Endothelial cell of umbilical vein (primary cell): ENCODE measurements around the gene SFTPB. TPM values are rescaled to one million over a fixed set of nuclear protein-coding genes. Genes with fewer than 3 reads are reported as not detected.
A peak's percentile ranks its signal among the peaks of the same experiment; 100 is the strongest.

Source experiments
- BruUV-seq: library from RNA; stranded (reverse); fragments of 400-500 nt; replicated peaks from 2 replicates; lab custom pipeline; 2021; lab: Mats Ljungman, UMichigan
- CTCF ChIA-PET: fragments of 300-600, 350-600 bp; sonication (Branson Sonifier 250); formaldehyde crosslinking; loops from one replicate; lab custom pipeline; 2021; ENCODE audit warnings: antibody characterized with exemption, inconsistent platforms; lab: Charles Lee
- POLR2A ChIA-PET: fragments of 300-600, 350-600 bp; sonication (Branson Sonifier 250); formaldehyde crosslinking; loops from one replicate; lab custom pipeline; 2021; ENCODE audit warnings: antibody characterized with exemption, inconsistent platforms; lab: Charles Lee
- DNase-seq: peaks from one replicate; pipeline ENCODE4 v3.0.0-alpha.2; 2011; ENCODE audit warnings: low read depth, low spot score
- FAIRE-seq: peaks from 2 replicates; lab custom pipeline; 2011; peaks lifted over from hg19 to GRCh38; lab: Jason Lieb, UNC
- H2AFZ ChIP-seq: 2 replicates; pipeline ENCODE4 v1.6.0; 2012; ENCODE audit warnings: low read depth, low read length, control low read depth, inconsistent platforms
- H3K27ac ChIP-seq: 2 replicates; pipeline ENCODE4 v1.5.1; 2011; ENCODE audit warnings: low read depth, mild to moderate bottlenecking, control low read depth, low read length, moderate library complexity; ENCODE audit not compliant: insufficient read depth
- H3K27me3 ChIP-seq, 2 experiments: 2 replicates each; pipeline versions ENCODE4 v1.6.0 to v1.6.1; 2011; ENCODE audit warnings: low read length in 2 of 2, mixed read lengths in 1 of 2; ENCODE audit not compliant: control insufficient read depth in 2 of 2, insufficient read depth in 2 of 2
- H3K36me3 ChIP-seq, 2 experiments: 2 replicates in 1 of 2; 3 replicates in 1 of 2; pipeline ENCODE4 v1.5.1; 2011; ENCODE audit warnings: low read length in 2 of 2, mild to moderate bottlenecking in 1 of 2, moderate library complexity in 1 of 2; ENCODE audit not compliant: control insufficient read depth in 2 of 2, insufficient read depth in 2 of 2; ENCODE audit errors: extremely low read depth in 1 of 2
- H3K4me1 ChIP-seq: 3 replicates; pipeline ENCODE4 v1.5.1; 2011; ENCODE audit warnings: mild to moderate bottlenecking, low read length; ENCODE audit not compliant: control insufficient read depth, insufficient read depth; ENCODE audit errors: extremely low read depth
- H3K4me2 ChIP-seq: 2 replicates; pipeline ENCODE4 v1.6.1; 2011; ENCODE audit warnings: low read length, control low read depth, mixed read lengths; ENCODE audit not compliant: insufficient read depth
- H3K4me3 ChIP-seq, 3 experiments: fragments of 200-600 bp in 1 of 3; sonication (generic), shearing (Covaris generic) in 1 of 3; replicated peaks in 1 of 3; 2 replicates each; pipeline ENCODE4 v1.5.1; 2011 to 2016; ENCODE audit warnings: control low read depth in 3 of 3, low read length in 3 of 3, mild to moderate bottlenecking in 2 of 3, inconsistent platforms in 1 of 3, low read depth in 1 of 3, moderate library complexity in 1 of 3; ENCODE audit not compliant: insufficient read depth in 1 of 3
- H3K79me2 ChIP-seq: 2 replicates; pipeline ENCODE4 v1.6.0; 2012; ENCODE audit warnings: low read length, inconsistent platforms; ENCODE audit not compliant: control insufficient read depth, insufficient read depth
- H3K9ac ChIP-seq: replicated peaks from 2 replicates; pipeline ENCODE3; 2011; ENCODE audit warnings: low read length, control low read depth; ENCODE audit not compliant: insufficient read depth; ENCODE audit errors: extremely low read depth
- H3K9me1 ChIP-seq: replicated peaks from 3 replicates; pipeline ENCODE4 v1.6.0; 2011; ENCODE audit warnings: mild to moderate bottlenecking, low read length; ENCODE audit not compliant: control insufficient read depth, insufficient read depth; ENCODE audit errors: extremely low read depth
- H3K9me3 ChIP-seq: replicated peaks from 2 replicates; pipeline ENCODE4 v1.5.1; 2012; ENCODE audit warnings: low read length, inconsistent platforms; ENCODE audit not compliant: control insufficient read depth, insufficient read depth
- H4K20me1 ChIP-seq: replicated peaks from 2 replicates; pipeline ENCODE3; 2011; ENCODE audit warnings: mild to moderate bottlenecking, low read length; ENCODE audit not compliant: control insufficient read depth, insufficient read depth; ENCODE audit errors: extremely low read depth
- EZH2 ChIP-seq: IDR thresholded peaks from 2 replicates; pipeline ENCODE4 v1.6.1; 2012; ENCODE audit warnings: borderline replicate concordance, low read depth, mild to moderate bottlenecking, moderate library complexity, low read length, inconsistent platforms; ENCODE audit not compliant: severe bottlenecking
- FOS ChIP-seq: IDR thresholded peaks from 2 replicates; pipeline ENCODE4 v1.6.1; 2011; ENCODE audit warnings: mild to moderate bottlenecking, low read length, moderate library complexity, borderline replicate concordance; ENCODE audit not compliant: insufficient read depth
- GATA2 ChIP-seq: IDR thresholded peaks from 2 replicates; pipeline ENCODE4 v1.7.0; 2011; ENCODE audit warnings: low read depth, mild to moderate bottlenecking, moderate library complexity, mixed read lengths, low read length; ENCODE audit not compliant: insufficient read length, insufficient read depth
- JUN ChIP-seq: IDR thresholded peaks from 2 replicates; pipeline ENCODE4 v1.6.1; 2011; ENCODE audit warnings: borderline replicate concordance, low read depth; ENCODE audit not compliant: insufficient read length, insufficient read depth
- MAX ChIP-seq: IDR thresholded peaks from 2 replicates; pipeline ENCODE4 v1.6.1; 2011; ENCODE audit not compliant: insufficient read depth, insufficient read length
- MYC ChIP-seq: IDR thresholded peaks from one replicate; pipeline ENCODE4 v1.6.1; 2011; ENCODE audit warnings: mild to moderate bottlenecking, low read depth, low read length
- POLR2A ChIP-seq: IDR thresholded peaks from 2 replicates; pipeline ENCODE4 v1.6.1; 2012; ENCODE audit warnings: low read depth, mild to moderate bottlenecking, control low read depth, low read length
- POLR2AphosphoS5 ChIP-seq: IDR thresholded peaks from 2 replicates; pipeline ENCODE4 v1.6.1; 2012; ENCODE audit warnings: low read depth, mild to moderate bottlenecking, control low read depth, low read length, moderate library complexity; ENCODE audit not compliant: insufficient read depth
- dilution Hi-C: fragments of 300-500 bp; cut with MboI; formaldehyde crosslinking; loops from one replicate; pipeline ENCODE4 v1.15.0; 2019; ENCODE audit warnings: low sequenced_read_pairs; ENCODE audit not compliant: extremely low pct_ligation_motif_present
- intact Hi-C: fragments of 100-400 bp; cut with micrococcal nuclease; formaldehyde crosslinking; loops from one replicate; pipeline ENCODE4 v1.10.0; 2022
- polyA plus RNA-seq, 4 experiments: library from polyadenylated mRNA; depleted of rRNA in 3 of 4; stranded (reverse) in 3 of 4; unstranded in 1 of 4; fragments of >200 nt; gene quantifications; 2 replicates each; pipeline versions ENCODE4 v1.2.1 to v1.2.3, GENCODE V29; 2011 to 2012; ENCODE audit warnings: missing spikeins in 1 of 4
- total RNA-seq: library from RNA; stranded (reverse); gene quantifications from 2 replicates; pipeline ENCODE4 v1.2.3, GENCODE V29; 2021
- TF ChIP-seq, protein P1 (sequence below), 2 donors: IDR thresholded peaks; 1 replicate in 1 of 2; 2 replicates in 1 of 2; pipeline ENCODE4 v1.5.1; 2011; ENCODE audit warnings: low read length in 2 of 2, mild to moderate bottlenecking in 2 of 2, moderate library complexity in 2 of 2, control low read depth in 1 of 2, inconsistent platforms in 1 of 2, low read depth in 1 of 2; ENCODE audit not compliant: insufficient read depth in 1 of 2; ENCODE audit errors: extremely low read depth in 1 of 2

Gene SFTPB
- total and polyA plus RNA-seq, 2 donors (not counting 3 experiments of a cell fraction or from before 2014, with no cell fraction given), result not detected

DNA sequence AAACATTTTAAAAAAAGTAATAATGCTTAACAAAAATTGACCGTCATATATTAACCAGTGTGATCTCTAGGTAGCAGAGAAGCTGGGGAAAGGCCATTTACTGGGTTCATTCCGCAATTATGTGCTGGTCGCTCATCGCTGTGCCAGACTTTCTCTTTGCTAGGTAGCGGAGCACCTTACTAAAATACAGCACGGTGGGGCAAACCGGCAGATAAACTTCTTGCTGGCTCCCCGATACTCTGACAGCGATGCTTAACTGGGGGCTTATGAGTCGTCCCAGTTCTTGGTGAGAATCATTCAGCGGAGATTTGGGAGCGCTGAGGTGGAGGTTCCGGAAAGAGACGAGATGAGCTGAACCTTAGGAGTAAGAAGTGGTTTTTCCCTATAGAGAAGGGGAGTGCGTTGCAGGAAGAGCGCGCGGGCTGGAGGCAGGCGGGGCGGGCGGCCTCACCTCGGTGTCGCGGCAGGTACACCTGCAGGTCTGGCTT is 56.7 kb downstream of the SFTPB start:
- peaks cover 17% of the 10 kb centered on the region for H3K4me1 ChIP-seq
- peaks cover 0 to 7% of the 10 kb centered on the region in 2 experiments for H3K36me3 ChIP-seq
- peak overlapping the region; percentile 92 for H2AFZ ChIP-seq
- H3K4me2 ChIP-seq, result peak overlapping the region; percentile 87
- peak overlapping the region; percentile 76 for H3K9ac ChIP-seq
- BruUV-seq, result TSS peak; percentile 26
- no peaks in the 10 kb centered on the region for H3K9me1 ChIP-seq
- intact Hi-C loops, result no loop called here
- ChIA-PET POLR2A (interaction anchor here (0.6 to 1.4 kb wide), 8 partner anchors 9 to 284 kb away, joined by 3 to 7 read pairs (median 4); partner anchors contain the start of genes GGCX and TMEM150A), CTCF (interaction anchor here (1.0 to 1.3 kb wide), 6 partner anchors 8 to 192 kb away, joined by 3 to 5 read pairs (median 4); partner anchors contain the start of genes RNF181, SH2D6 and TMEM150A)
- H4K20me1 ChIP-seq, result no peaks in the 10 kb centered on the region
- dilution Hi-C loops, result no loop called here
- peak overlapping the region; percentile 61 for H3K27ac ChIP-seq
- peak; percentile 81 for FAIRE-seq
- H3K4me3 ChIP-seq, result peak overlapping the region; percentile 77 to 98 (median 91)
- DNase-seq, result peak; percentile 31
- no peaks in the 10 kb centered on the region for H3K27me3 ChIP-seq
- TF ChIP-seq, protein P1, sequence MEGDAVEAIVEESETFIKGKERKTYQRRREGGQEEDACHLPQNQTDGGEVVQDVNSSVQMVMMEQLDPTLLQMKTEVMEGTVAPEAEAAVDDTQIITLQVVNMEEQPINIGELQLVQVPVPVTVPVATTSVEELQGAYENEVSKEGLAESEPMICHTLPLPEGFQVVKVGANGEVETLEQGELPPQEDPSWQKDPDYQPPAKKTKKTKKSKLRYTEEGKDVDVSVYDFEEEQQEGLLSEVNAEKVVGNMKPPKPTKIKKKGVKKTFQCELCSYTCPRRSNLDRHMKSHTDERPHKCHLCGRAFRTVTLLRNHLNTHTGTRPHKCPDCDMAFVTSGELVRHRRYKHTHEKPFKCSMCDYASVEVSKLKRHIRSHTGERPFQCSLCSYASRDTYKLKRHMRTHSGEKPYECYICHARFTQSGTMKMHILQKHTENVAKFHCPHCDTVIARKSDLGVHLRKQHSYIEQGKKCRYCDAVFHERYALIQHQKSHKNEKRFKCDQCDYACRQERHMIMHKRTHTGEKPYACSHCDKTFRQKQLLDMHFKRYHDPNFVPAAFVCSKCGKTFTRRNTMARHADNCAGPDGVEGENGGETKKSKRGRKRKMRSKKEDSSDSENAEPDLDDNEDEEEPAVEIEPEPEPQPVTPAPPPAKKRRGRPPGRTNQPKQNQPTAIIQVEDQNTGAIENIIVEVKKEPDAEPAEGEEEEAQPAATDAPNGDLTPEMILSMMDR (IDR thresholded peaks at IDR 0.05; ENCODE audit: extremely low read depth in 1 of 2, insufficient read depth in 1 of 2, low read depth in 1 of 2, low read length in 2 of 2), result no peak
- TF ChIP-seq GATA2 (no peak), FOS (no peak), JUN (no peak), MYC (no peak), POLR2AphosphoS5 (no peak), EZH2 (no peak), POLR2A (no peak), MAX (no peak)
- peaks cover 13% of the 10 kb centered on the region for H3K79me2 ChIP-seq
- H3K9me3 ChIP-seq, result no peaks in the 10 kb centered on the region

Other genes with a start within 250 kb of the SFTPB start
- gene SH2D6, start 249.5 kb downstream of the SFTPB start, total RNA-seq, result 0.39 and 0.53 TPM in 2 replicates
- not detected in 2 replicates for gene SH2D6, start 249.5 kb downstream of the SFTPB start, polyA plus RNA-seq
- 236 and 257 TPM in 2 replicates for gene MAT2A, start 129.0 kb downstream of the SFTPB start, total RNA-seq
- gene MAT2A, start 129.0 kb downstream of the SFTPB start, polyA plus RNA-seq, result 151 and 172 TPM in 2 replicates
- gene GGCX, start 106.7 kb downstream of the SFTPB start, total RNA-seq, result 44.5 and 48.0 TPM in 2 replicates
- gene GGCX, start 106.7 kb downstream of the SFTPB start, polyA plus RNA-seq, result 58.9 and 62.7 TPM in 2 replicates
- 35.8 and 39.0 TPM in 2 replicates for gene VAMP8, start 90.6 kb downstream of the SFTPB start, total RNA-seq
- gene VAMP8, start 90.6 kb downstream of the SFTPB start, polyA plus RNA-seq, result 68.7 and 73.1 TPM in 2 replicates
- 164 and 186 TPM in 2 replicates for gene VAMP5, start 83.8 kb downstream of the SFTPB start, total RNA-seq
- gene VAMP5, start 83.8 kb downstream of the SFTPB start, polyA plus RNA-seq, result 624 and 648 TPM in 2 replicates
- 133 and 142 TPM in 2 replicates for gene RNF181, start 72.5 kb downstream of the SFTPB start, total RNA-seq
- 629 and 643 TPM in 2 replicates for gene RNF181, start 72.5 kb downstream of the SFTPB start, polyA plus RNA-seq
- gene TMEM150A, start 65.5 kb downstream of the SFTPB start, total RNA-seq, result 14.6 and 17.7 TPM in 2 replicates
- 35.7 and 44.9 TPM in 2 replicates for gene TMEM150A, start 65.5 kb downstream of the SFTPB start, polyA plus RNA-seq
- 23.0 and 27.4 TPM in 2 replicates for gene C2orf68, start 56.1 kb downstream of the SFTPB start, total RNA-seq
- 17.4 and 20.9 TPM in 2 replicates for gene C2orf68, start 56.1 kb downstream of the SFTPB start, polyA plus RNA-seq
- 58.3 and 64.5 TPM in 2 replicates for gene USP39, start 52.0 kb downstream of the SFTPB start, total RNA-seq
- 57.8 TPM in 2 replicates for gene USP39, start 52.0 kb downstream of the SFTPB start, polyA plus RNA-seq
- not detected in 2 replicates for gene GNLY, start 26.2 kb upstream of the SFTPB start, total RNA-seq
- gene GNLY, start 26.2 kb upstream of the SFTPB start, polyA plus RNA-seq, result not detected in 2 replicates
- 12.7 and 12.8 TPM in 2 replicates for gene ATOH8, start 85.8 kb upstream of the SFTPB start, total RNA-seq
- 10.3 and 13.8 TPM in 2 replicates for gene ATOH8, start 85.8 kb upstream of the SFTPB start, polyA plus RNA-seq
- gene ST3GAL5, start 220.8 kb upstream of the SFTPB start, total RNA-seq, result 12.7 and 16.0 TPM in 2 replicates
- 7.5 and 9.5 TPM in 2 replicates for gene ST3GAL5, start 220.8 kb upstream of the SFTPB start, polyA plus RNA-seq